GM23338 (cell line): ENCODE data around the gene ZC3H14. TPM values are rescaled to one million over a fixed set of nuclear protein-coding genes. Genes with fewer than 3 reads are reported as not detected.

Experiments used
- ATAC-seq: fragments of 200-7000 bp; cut with Tn5 transposase; 3 replicates; pipeline ENCODE4 v1.9.1; 2020
- DNase-seq: peaks from one replicate; pipeline ENCODE4 v3.0.0-alpha.2; 2015; ENCODE audit warnings: low spot score
- H2AFZ ChIP-seq: fragments of 200-600 bp; sonication (generic); 2 replicates; pipeline ENCODE4 v1.8.0; 2016; ENCODE audit warnings: antibody characterized with exemption, mild to moderate bottlenecking, moderate library complexity
- H3F3A ChIP-seq: fragments of 200-600 bp; sonication (generic); replicated peaks from 2 replicates; pipeline ENCODE4 v1.8.0; 2017; ENCODE audit warnings: antibody characterized with exemption, mixed run types, low read depth
- H3K27ac ChIP-seq: fragments of 200-600 bp; sonication (generic); 2 replicates; pipeline ENCODE4 v1.6.1; 2016; ENCODE audit warnings: low read depth
- H3K27me3 ChIP-seq: fragments of 200-600 bp; sonication (generic); 2 replicates; pipeline ENCODE4 v1.8.0; 2016; ENCODE audit warnings: mild to moderate bottlenecking, mixed run types, moderate library complexity; ENCODE audit not compliant: insufficient read depth
- H3K36me3 ChIP-seq: fragments of 200-600 bp; sonication (generic); 2 replicates; pipeline ENCODE4 v1.8.0; 2016; ENCODE audit warnings: mild to moderate bottlenecking; ENCODE audit not compliant: insufficient read depth
- H3K4me1 ChIP-seq: fragments of 200-600 bp; sonication (generic); 2 replicates; pipeline ENCODE4 v1.8.0; 2016; ENCODE audit warnings: mild to moderate bottlenecking, moderate library complexity; ENCODE audit not compliant: insufficient read depth
- H3K4me2 ChIP-seq: fragments of 200-600 bp; sonication (generic); 2 replicates; pipeline ENCODE4 v1.7.1; 2017; ENCODE audit warnings: mixed run types
- H3K4me3 ChIP-seq: fragments of 200-600 bp; sonication (generic); 2 replicates; pipeline ENCODE4 v1.6.1; 2016; ENCODE audit warnings: mixed run types
- H3K79me2 ChIP-seq: fragments of 200-600 bp; sonication (generic); replicated peaks from 2 replicates; pipeline ENCODE4 v1.8.0; 2017; ENCODE audit warnings: mild to moderate bottlenecking; ENCODE audit not compliant: insufficient read depth
- H3K9me2 ChIP-seq: fragments of 200-600 bp; sonication (generic); 2 replicates; pipeline ENCODE4 v1.8.0; 2017; ENCODE audit not compliant: insufficient read depth
- H4K20me1 ChIP-seq: fragments of 200-600 bp; sonication (generic); replicated peaks from 2 replicates; pipeline ENCODE4 v1.8.0; 2017; ENCODE audit warnings: mild to moderate bottlenecking; ENCODE audit not compliant: insufficient read depth
- H3K27ac Mint-ChIP-seq: 2 replicates; pipeline ENCODE4 v1.8.0; 2020; ENCODE audit warnings: inconsistent platforms, mild to moderate bottlenecking, moderate library complexity, mixed read lengths
- H3K27me3 Mint-ChIP-seq: 3 replicates; pipeline ENCODE4 v1.8.0; 2022; ENCODE audit warnings: low read depth, mild to moderate bottlenecking, moderate library complexity, mixed read lengths, inconsistent platforms; ENCODE audit not compliant: insufficient read depth, poor library complexity
- H3K36me3 Mint-ChIP-seq: 3 replicates; pipeline ENCODE4 v1.8.0; 2021; ENCODE audit warnings: low read depth, mild to moderate bottlenecking, inconsistent platforms, moderate library complexity, mixed read lengths
- H3K4me1 Mint-ChIP-seq: 3 replicates; pipeline ENCODE4 v1.8.0; 2020; ENCODE audit warnings: mild to moderate bottlenecking, inconsistent platforms, mixed read lengths
- H3K4me3 Mint-ChIP-seq: 3 replicates; pipeline ENCODE4 v1.8.0; 2021; ENCODE audit warnings: moderate library complexity, mild to moderate bottlenecking, inconsistent platforms, mixed read lengths
- H3K9me3 Mint-ChIP-seq: 3 replicates; pipeline ENCODE4 v1.8.0; 2020; ENCODE audit warnings: moderate library complexity, mild to moderate bottlenecking, inconsistent platforms, mixed read lengths
- EZH2 ChIP-seq: fragments of 200-600 bp; sonication (generic); IDR thresholded peaks from one replicate; pipeline ENCODE4 v1.8.0; 2017; ENCODE audit warnings: antibody characterized with exemption, mild to moderate bottlenecking, low read depth; ENCODE audit not compliant: unreplicated experiment
- ZNF331 ChIP-seq: fragments of 250-450 bp; sonication (Bioruptor Pico); IDR thresholded peaks from 2 replicates; pipeline ENCODE4 v1.5.0; 2020; ENCODE audit warnings: low read depth, mild to moderate bottlenecking, moderate library complexity
- ZNF462 ChIP-seq: fragments of 250-450 bp; sonication (Bioruptor Pico); IDR thresholded peaks from 2 replicates; pipeline ENCODE4 v1.5.0; 2020; ENCODE audit warnings: mild to moderate bottlenecking, moderate library complexity
- polyA plus RNA-seq: library from polyadenylated mRNA; unstranded; fragments of >200 nt; fragmentation: Nextera tagmentation; extraction: Ambion mirVana; gene quantifications from 2 replicates; pipeline ENCODE4 v1.2.1, GENCODE V29; 2016
- total RNA-seq: library from RNA; depleted of rRNA; stranded (reverse); fragments of >200 nt; shearing (Covaris generic); gene quantifications from 2 replicates; pipeline ENCODE4 v1.2.3, GENCODE V29; 2014

The ZC3H14 gene
- total and polyA plus RNA-seq, 2 experiments from 2014 or later = 63.2 to 87.9 TPM

GRCh38 chr14:88621100-88621499 lies 58.3 kb downstream of the ZC3H14 start (continued):
- no peak for TF ChIP-seq ZNF462 (CRISPR knock-in tag)

- no peak for DNase-seq
- no peak overlapping the region for H2AFZ ChIP-seq
- no peaks in the 10 kb centered on the region for H3K27me3 ChIP-seq
- H3F3A ChIP-seq = no peaks in the 10 kb centered on the region
- no peak for TF ChIP-seq EZH2
- no peak for TF ChIP-seq ZNF331 (CRISPR knock-in tag)
- no peaks in the 10 kb centered on the region for H3K79me2 ChIP-seq
- H3K9me2 ChIP-seq = no peaks in the 10 kb centered on the region
- ATAC-seq = no peak
- H3K36me3 Mint-ChIP-seq = no peaks in the 10 kb centered on the region
- no peak overlapping the region for H3K4me3 Mint-ChIP-seq
- no peaks in the 10 kb centered on the region for H3K4me1 ChIP-seq
- no peak overlapping the region for H3K27ac ChIP-seq
- H3K4me1 Mint-ChIP-seq = peaks cover 6% of the 10 kb centered on the region; the same call in 2 of the 3 replicates
- H3K4me3 ChIP-seq = no peak overlapping the region
- no peak overlapping the region for H3K4me2 ChIP-seq
- H4K20me1 ChIP-seq = no peaks in the 10 kb centered on the region
- no peak overlapping the region for H3K27ac Mint-ChIP-seq
- no peaks in the 10 kb centered on the region for H3K9me3 Mint-ChIP-seq
- H3K36me3 ChIP-seq = no peaks in the 10 kb centered on the region
- H3K27me3 Mint-ChIP-seq = no peaks in the 10 kb centered on the region
These were observed 62.8 kb downstream of the ZC3H14 start for GRCh38 chr14:88625671-88626070.

GRCh38 chr14:88628033-88628432 lies 65.2 kb downstream of the ZC3H14 start:
- H3K4me1 Mint-ChIP-seq = no peaks in the 10 kb centered on the region
- DNase-seq (no peak), ATAC-seq (no peak)
- TF ChIP-seq ZNF462 (CRISPR knock-in tag) = no peak

More at GRCh38 chr14:88628033-88628432, 65.2 kb downstream of the ZC3H14 start:
- Histone ChIP-seq H3K4me3 (no peak overlapping the region), H3K36me3 (no peaks in the 10 kb centered on the region), H3K9me2 (no peaks in the 10 kb centered on the region), H3K27ac (no peak overlapping the region), H3K79me2 (no peaks in the 10 kb centered on the region), H3K27me3 (no peaks in the 10 kb centered on the region), H3K4me2 (no peak overlapping the region), H3F3A (no peaks in the 10 kb centered on the region), H4K20me1 (no peaks in the 10 kb centered on the region), H3K4me1 (no peaks in the 10 kb centered on the region), H2AFZ (no peak overlapping the region)
- H3K36me3 Mint-ChIP-seq = no peaks in the 10 kb centered on the region
- H3K27ac Mint-ChIP-seq = no peak overlapping the region
- no peaks in the 10 kb centered on the region for H3K9me3 Mint-ChIP-seq
- H3K27me3 Mint-ChIP-seq = no peaks in the 10 kb centered on the region
- no peak overlapping the region for H3K4me3 Mint-ChIP-seq
